ENCODE measurements around the gene DNHD1. TPM values are rescaled to one million over a fixed set of nuclear protein-coding genes. Genes with fewer than 3 reads are reported as not detected.

DNHD1 gene
- total RNA-seq, 1 donor from 2014 or later = 5.0 TPM

- H3K9me3 ChIP-seq (ENCODE audit: low read depth) = no peaks in the 10 kb centered on the region
- no peaks in the 10 kb centered on the region for H3K79me2 ChIP-seq (ENCODE audit: low read depth)
- no peak overlapping the region for H3K4me2 ChIP-seq
- H3K9me3 Mint-ChIP-seq = no peaks in the 10 kb centered on the region
- no peaks in the 10 kb centered on the region for H4K20me1 ChIP-seq (ENCODE audit: low read depth)
- H3K36me3 ChIP-seq = no peaks in the 10 kb centered on the region
- DNase-seq (ENCODE audit: low spot score) = no peak
- peaks cover 4% of the 10 kb centered on the region for H3K36me3 Mint-ChIP-seq
- H3K9ac ChIP-seq = no peak overlapping the region
- H2AFZ ChIP-seq (replicated peaks) = no peak overlapping the region
- no peak overlapping the region for H3K4me3 Mint-ChIP-seq
- H3K4me3 ChIP-seq = no peak overlapping the region
- TF ChIP-seq EZH2 (IDR thresholded peaks at IDR 0.05) (no peak), CTCF (IDR thresholded peaks at IDR 0.05) (no peak), EZH2phosphoT487 (IDR thresholded peaks at IDR 0.05) (no peak)
- no peaks in the 10 kb centered on the region for H3K4me1 Mint-ChIP-seq
- no peaks in the 10 kb centered on the region for H3K27me3 ChIP-seq
- no peaks in the 10 kb centered on the region for H3K27me3 Mint-ChIP-seq (ENCODE audit: insufficient read depth, low read depth)
- H3K27ac ChIP-seq = no peak overlapping the region
- H3F3A ChIP-seq (ENCODE audit: low read depth) = peaks cover 8% of the 10 kb centered on the region
- H3K4me1 ChIP-seq = no peaks in the 10 kb centered on the region
- no peak overlapping the region for H3K27ac Mint-ChIP-seq
Measured at GRCh38 chr11:6526411-6527135, 29.5 kb downstream of the DNHD1 start.

GRCh38 chr11:6529266-6529665, 32.2 kb downstream of the DNHD1 start:
- Mint-ChIP-seq H3K27ac (no peak overlapping the region), H3K36me3 (peaks cover 1% of the 10 kb centered on the region), H3K9me3 (no peaks in the 10 kb centered on the region), H3K27me3 (ENCODE audit: insufficient read depth, low read depth) (peaks cover 2% of the 10 kb centered on the region), H3K4me1 (no peaks in the 10 kb centered on the region), H3K4me3 (no peak overlapping the region)
- no peaks in the 10 kb centered on the region for H3K27me3 ChIP-seq
- H3F3A ChIP-seq (ENCODE audit: low read depth) = peaks cover 8% of the 10 kb centered on the region
- H2AFZ ChIP-seq (replicated peaks) = no peak overlapping the region
- no peaks in the 10 kb centered on the region for H3K9me3 ChIP-seq (ENCODE audit: low read depth)
- no peak overlapping the region for H3K4me2 ChIP-seq
- no peak overlapping the region for H3K27ac ChIP-seq
- DNase-seq (ENCODE audit: low spot score) = no peak
- H3K79me2 ChIP-seq (ENCODE audit: low read depth) = no peaks in the 10 kb centered on the region
- H3K36me3 ChIP-seq = no peaks in the 10 kb centered on the region
- H4K20me1 ChIP-seq (ENCODE audit: low read depth) = no peaks in the 10 kb centered on the region
- H3K4me3 ChIP-seq = no peak overlapping the region
- no peak overlapping the region for H3K9ac ChIP-seq
- no peak for TF ChIP-seq CTCF (IDR thresholded peaks at IDR 0.05)
- TF ChIP-seq EZH2phosphoT487 (IDR thresholded peaks at IDR 0.05) = no peak
- no peak for TF ChIP-seq EZH2 (IDR thresholded peaks at IDR 0.05)
- H3K4me1 ChIP-seq = no peaks in the 10 kb centered on the region

- H3K27me3 ChIP-seq = no peaks in the 10 kb centered on the region
Measured at GRCh38 chr11:6530848-6531247, 33.8 kb downstream of the DNHD1 start.

More at GRCh38 chr11:6530848-6531247, 33.8 kb downstream of the DNHD1 start:
- no peaks in the 10 kb centered on the region for H3K9me3 ChIP-seq (ENCODE audit: low read depth)
- no peak overlapping the region for H3K4me2 ChIP-seq
- H3K4me3 ChIP-seq = no peak overlapping the region
- H3K4me1 Mint-ChIP-seq = no peaks in the 10 kb centered on the region
- no peak overlapping the region for H3K27ac ChIP-seq
- H3K27ac Mint-ChIP-seq = no peak overlapping the region
- H3K36me3 Mint-ChIP-seq = peaks cover 1% of the 10 kb centered on the region
- no peak overlapping the region for H2AFZ ChIP-seq (replicated peaks)
- H3K4me3 Mint-ChIP-seq = no peak overlapping the region
- H4K20me1 ChIP-seq (ENCODE audit: low read depth) = no peaks in the 10 kb centered on the region
- no peak for TF ChIP-seq EZH2 (IDR thresholded peaks at IDR 0.05)
- TF ChIP-seq CTCF (IDR thresholded peaks at IDR 0.05) = no peak
- no peak for TF ChIP-seq EZH2phosphoT487 (IDR thresholded peaks at IDR 0.05)
- H3K9me3 Mint-ChIP-seq = no peaks in the 10 kb centered on the region
- no peaks in the 10 kb centered on the region for H3K4me1 ChIP-seq
- H3K27me3 Mint-ChIP-seq (ENCODE audit: insufficient read depth, low read depth) = peaks cover 2% of the 10 kb centered on the region
- H3F3A ChIP-seq (ENCODE audit: low read depth) = peaks cover 8% of the 10 kb centered on the region
- H3K9ac ChIP-seq = no peak overlapping the region
- H3K79me2 ChIP-seq (ENCODE audit: low read depth) = no peaks in the 10 kb centered on the region
- no peaks in the 10 kb centered on the region for H3K36me3 ChIP-seq
- DNase-seq (ENCODE audit: low spot score) = no peak

All from neural progenitor cell (in vitro differentiated cells).